GM19025 (cell line): Measurements from ENCODE around the gene MYO1D.
"Not testable (repeated sequence)": the region's sequence is repeated elsewhere in the genome, so short reads cannot be mapped to it uniquely, and the experiment has no call there.

Source experiments
- ATAC-seq: cut with Tn5 transposase; IDR thresholded peaks from one replicate; pipeline ENCODE4 v1.9.1; 2021; ENCODE audit warnings: mild to moderate bottlenecking, low read depth, moderate library complexity; ENCODE audit not compliant: unreplicated experiment

MYO1D gene

DNA sequence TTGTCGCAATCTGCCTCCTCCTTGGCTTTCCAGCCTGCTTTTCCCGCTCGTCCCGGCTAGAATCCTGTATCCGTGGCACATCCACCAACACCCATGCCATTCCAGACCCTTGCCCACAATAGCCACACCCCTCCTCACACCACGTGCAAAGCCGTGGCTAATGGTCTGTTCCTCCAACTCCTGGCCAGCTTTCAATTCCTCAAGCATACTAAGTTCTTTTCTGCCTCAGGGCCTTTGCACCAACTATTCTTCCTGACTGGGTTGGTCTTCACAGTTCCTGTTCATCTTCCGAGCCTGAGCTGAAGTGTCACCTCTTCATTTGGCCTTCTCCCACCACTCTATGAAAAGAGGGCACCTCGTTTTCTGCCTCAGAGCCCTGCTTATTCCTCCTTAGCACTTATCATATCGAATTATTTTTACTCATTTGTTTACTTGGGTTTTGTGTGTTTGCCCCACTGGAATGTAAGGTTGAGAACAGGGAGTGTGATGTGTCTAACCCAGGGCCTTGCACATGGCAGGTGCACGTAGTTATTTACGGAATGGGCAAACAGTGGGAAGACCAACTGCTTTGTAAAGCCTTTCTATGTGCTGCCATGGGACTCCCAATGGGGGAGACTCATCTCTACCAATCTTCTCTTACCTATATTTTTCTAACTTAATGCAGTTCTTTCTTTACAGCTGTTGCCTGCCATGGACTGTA, 321.2 kb downstream of the MYO1D start:
- no peak for ATAC-seq

DNA sequence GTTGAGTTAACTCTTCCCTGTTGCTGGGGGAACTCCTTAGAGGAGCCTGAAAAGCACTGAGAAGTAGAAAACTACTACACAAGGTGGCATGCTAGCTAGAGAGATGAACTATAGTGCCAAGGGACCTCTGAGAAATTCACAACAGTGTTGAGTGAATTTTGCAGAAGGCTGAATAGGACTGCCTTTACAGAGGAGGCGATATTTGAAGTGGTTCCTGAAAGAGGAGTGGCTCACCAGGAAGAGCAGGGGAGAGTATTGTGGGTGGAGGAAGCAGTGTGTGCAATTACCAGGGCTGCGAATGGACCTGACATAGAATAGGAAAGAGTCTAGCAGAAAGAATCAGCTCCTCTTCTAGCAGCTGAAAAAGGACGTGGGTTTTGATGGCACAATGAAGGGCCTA, 323.8 kb downstream of the MYO1D start:
- no peak for ATAC-seq

DNA sequence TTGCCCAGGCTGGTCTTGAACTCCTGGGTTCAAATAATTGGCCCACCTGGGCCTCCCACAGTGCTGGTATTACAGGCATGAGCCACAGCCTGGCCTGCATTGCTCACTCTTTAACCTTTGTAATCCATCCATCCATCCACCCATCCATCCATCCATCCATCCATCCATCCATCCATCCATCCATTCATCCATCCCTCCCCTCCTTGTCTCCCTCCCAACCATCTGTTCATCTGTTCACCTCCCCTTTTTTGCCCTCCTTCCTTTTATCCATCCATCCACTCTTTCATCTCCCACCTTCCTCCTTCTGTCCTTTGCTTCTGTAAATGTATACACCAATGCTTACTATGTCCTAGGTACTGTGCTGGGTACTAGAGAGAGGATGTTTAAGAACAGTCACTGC, 324.6 kb downstream of the MYO1D start:
- ATAC-seq: no peak

DNA sequence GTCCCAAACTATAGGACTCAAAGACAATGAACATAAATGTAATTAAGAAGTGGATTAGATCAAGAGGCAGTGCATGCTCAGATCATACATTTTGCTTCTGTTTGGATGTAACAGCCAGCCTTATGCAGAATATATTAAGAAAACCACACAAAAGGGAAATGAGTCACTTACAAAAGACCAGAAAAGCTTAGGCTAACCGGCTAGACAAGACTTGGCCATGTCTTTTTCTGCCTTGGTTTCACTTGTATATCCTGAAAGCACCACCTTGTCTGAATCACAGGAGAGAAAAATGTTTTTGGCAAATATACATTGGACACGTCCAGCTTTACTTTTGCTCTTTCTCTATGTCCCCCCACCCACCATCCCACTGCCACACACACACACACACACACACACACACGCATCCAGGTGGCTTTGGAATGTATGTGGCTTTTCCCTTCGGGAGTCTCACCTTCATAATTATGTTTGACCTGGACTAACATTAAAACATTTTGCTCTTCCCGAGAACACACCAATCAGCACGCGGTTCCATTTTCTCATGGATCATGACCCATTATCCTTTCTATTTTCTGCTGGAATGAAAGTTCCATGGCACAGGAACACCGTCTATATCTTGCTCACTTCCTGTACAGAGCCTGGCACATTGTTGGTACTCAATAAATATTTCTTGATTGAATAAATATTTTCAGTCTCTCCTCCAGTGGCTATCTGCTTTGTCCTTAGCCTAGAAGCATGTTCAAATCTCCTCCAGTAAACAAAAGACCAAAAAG, 325.6 kb downstream of the MYO1D start:
- peak; percentile 58 for ATAC-seq

DNA sequence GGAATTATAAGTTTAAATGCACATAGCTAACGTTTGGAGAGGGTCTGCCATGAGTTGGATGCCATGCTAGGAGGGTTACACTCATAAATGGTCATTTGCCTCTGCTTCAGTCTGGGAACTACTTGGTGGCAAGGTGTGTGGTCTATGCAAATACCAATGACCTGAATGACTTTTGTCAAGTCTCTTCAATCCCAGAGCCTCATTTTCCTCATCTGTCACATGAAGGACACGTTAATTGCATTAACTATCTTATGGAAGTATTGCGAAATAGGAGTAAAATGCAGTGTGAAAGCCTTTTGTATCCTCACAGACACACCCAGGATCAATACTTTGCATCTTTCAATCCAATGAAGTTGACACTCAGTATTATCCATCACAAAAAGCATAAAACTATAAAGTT, 327.4 kb downstream of the MYO1D start:
- ATAC-seq: no peak

DNA sequence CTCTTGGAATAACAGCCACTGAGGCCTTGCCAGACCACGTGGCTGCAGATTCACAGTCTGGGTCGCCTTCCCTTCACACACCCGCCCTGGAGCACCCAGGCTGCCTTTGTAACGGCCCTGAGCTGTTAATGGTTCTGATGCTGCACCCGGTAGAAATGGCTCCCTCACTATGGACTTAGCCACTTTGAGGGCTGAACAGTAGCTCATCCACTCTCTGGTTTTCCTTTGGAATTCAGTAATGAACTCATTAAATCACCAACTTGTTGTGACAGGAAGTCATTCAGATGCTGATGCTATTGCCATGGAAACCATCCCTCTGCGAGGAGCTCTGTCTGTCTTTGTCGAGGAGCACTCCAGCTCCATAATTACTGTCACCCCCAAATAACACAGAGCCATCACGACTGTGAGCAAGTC, 330.9 kb downstream of the MYO1D start:
- ATAC-seq: no peak

DNA sequence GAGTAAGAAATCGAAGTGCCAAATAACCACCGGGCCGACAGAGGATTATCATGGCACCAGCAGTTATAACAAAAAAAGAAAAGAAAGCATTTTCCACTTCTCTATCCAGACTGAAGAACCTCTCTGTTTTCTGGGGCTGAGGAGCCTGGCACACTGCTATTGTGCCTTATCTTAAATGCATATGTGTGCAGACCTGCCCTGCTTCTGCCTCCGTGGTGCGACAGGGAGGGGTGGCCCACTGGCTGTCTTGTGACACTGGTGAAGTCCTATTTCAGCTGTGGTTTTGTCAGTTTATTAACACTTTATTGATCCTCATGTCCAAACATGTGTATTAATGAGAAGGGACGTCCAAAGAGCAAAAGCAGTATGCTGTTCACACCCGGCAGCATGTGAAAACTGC, 334.7 kb downstream of the MYO1D start:
- no peak for ATAC-seq

DNA sequence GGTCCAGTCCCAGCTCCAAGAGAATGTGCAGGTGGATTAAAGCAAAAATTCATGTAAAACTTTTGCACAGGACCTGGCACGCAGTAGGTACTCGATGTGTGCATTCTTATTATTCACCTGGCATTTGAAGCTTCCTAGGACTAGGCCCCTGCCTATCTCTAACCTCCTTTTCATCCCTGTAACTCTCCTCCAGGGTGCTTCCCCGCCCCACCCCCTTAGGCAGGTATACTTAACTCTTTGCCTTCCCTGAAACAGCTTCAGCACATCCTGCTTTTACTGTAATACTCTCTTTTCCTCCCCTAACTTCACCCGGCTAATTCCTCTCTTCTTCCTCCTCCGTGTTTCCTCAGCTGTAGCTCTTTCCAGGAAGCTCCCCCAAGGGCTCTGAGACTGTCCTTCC, 335.3 kb downstream of the MYO1D start:
- no peak for ATAC-seq

DNA sequence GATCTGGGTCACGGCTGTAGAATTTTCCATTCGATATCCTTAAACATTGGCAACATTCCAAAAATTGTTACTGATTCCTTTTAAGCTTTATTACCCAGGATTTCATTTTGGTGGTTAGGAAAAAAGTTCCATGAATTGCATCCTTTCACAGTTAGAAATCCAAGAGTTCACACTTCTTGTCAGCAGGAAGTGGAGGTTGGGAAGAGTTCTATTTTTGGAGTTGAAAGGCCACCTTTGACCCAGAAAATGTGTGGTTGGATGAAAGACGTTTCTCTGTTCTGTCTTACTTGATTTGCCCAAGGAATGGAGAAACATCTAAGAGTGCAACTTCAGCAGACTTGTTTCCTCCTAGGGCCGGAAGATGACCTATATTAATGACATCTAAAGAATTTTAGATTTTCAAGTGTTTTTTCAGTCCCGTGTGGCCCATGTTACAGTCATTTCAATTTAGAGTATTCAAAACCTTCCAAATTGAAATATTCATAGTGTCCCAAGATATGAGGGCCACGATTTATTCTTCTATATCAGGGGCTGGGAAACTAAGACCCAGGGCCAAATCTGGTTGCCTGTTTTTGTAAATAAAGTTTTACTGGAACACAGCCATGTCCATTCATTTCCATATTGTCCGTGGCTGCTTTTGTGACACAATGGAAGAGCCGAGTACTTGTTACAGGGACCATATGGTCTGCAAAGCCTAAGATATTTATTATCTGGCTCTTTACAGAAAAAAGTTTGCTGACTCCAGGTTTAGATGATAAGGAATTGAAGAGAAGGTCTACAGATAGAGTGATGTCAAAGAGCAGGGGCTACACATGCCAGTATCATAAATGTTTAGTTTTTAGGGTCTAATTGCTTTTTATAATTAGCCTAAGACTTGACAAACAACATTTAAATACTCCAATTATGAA, 339.9 kb downstream of the MYO1D start:
- no peak for ATAC-seq

DNA sequence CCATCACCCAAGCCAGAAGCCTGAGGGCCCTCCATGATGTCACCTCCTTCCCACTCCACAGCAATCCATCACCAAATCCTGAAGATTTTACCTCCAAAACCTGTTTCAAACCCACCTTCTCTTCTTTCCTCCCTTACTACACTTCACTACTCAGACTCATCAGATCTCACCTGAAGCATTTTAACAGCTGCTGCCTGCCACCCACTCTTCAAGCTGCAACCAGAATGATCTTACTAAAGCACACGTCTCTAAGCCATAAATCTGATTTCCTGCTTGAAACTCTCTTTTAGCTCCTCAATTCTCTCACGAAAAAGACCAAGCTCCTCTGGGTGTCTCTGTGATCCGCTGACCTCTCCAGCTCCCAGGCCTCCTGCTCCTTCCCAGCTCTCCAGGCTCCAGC, 343.6 kb downstream of the MYO1D start:
- ATAC-seq: no peak

DNA sequence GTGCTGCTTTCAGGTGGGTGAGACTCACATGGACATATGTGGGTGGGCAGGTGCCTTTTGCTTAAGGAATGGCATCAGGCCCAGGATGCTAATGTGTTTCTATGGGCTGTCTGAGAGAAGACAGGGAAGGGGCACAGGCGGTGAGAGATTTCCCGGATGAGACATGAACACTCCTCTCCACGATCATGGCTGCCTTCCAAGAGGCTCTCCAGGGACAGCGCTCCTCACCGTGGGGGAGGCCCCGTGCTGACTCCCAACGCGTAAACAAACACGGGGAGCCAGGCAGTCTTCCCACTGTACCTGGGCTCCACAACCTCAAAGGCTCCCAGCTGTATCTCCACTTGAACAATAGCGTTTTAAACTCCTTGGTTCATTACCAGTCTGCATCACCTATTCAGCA, 347.3 kb downstream of the MYO1D start:
- no peak for ATAC-seq

DNA sequence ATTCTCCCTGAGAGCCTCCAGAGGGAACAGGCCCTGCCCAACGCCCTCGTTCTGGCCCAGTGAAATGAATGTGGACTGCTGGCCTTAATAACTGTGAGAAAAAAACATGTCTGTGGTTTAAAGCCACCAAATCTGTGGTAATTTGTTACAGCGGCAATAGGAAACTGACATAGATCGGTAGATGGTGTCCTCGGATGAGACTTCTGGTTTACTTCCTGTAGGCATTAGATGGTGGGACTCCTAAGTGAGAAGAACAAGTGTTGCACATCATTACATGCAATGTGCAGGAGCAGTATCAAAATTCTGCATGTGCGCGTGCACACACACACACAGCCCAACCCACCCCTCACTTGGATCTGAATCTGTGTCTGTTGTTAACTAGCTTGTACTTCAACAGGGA, 348.1 kb downstream of the MYO1D start:
- no peak for ATAC-seq

DNA sequence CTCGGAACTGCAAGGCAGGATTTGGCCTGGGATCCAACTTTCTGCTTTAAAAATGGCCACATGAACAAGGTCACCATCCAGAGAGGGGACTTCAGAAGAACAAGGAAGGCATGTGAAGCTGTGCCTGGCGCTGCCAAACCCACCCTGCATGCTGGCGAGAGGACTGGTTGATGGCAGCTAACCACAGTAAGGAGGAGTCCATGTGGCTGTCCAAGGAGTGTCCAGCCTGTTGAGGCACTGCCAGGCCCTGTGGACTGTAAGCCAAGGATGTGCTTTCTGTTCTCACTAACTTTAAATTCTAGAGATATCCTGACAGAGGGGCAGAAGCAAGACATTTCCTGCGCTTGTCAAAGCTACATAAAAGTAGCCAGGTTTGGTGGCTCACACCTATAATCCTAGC, 349.8 kb downstream of the MYO1D start:
- ATAC-seq: no peak

DNA sequence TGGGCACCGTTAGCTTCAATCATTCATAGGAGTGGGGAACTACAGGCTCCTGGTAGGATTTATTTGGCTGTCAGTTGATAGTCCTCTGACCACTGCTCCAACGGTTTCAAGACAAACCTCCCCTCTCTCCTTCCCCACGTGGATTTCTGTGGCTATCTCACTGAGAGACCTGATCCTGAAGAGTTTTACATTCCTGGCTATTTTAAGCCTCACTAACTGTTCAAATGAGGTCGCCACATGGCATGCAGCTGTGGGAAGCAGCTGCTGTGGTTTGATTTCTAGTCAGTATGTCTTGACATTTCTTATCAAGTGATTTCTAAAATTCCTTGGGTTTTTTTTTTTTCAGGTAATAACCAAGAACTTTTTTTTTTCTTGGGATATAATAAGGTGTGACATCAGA, 351.8 kb downstream of the MYO1D start:
- no peak for ATAC-seq

DNA sequence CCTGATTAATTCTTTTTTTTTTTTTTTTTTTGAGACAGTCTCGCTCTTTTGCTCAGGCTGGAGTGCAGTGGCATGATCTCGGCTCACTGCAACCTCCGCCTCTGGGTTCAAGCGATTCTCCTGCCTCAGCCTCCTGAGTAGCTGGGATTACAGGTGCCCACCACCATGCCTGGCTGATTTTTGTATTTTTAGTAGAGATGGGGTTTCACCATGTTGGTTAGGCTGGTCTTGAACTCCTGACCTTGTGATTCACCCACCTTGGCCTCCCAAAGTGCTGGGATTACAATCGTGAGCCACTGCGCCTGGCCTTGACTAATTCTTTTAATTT, 352.4 kb downstream of the MYO1D start:
- ATAC-seq: not testable (repeated sequence)

DNA sequence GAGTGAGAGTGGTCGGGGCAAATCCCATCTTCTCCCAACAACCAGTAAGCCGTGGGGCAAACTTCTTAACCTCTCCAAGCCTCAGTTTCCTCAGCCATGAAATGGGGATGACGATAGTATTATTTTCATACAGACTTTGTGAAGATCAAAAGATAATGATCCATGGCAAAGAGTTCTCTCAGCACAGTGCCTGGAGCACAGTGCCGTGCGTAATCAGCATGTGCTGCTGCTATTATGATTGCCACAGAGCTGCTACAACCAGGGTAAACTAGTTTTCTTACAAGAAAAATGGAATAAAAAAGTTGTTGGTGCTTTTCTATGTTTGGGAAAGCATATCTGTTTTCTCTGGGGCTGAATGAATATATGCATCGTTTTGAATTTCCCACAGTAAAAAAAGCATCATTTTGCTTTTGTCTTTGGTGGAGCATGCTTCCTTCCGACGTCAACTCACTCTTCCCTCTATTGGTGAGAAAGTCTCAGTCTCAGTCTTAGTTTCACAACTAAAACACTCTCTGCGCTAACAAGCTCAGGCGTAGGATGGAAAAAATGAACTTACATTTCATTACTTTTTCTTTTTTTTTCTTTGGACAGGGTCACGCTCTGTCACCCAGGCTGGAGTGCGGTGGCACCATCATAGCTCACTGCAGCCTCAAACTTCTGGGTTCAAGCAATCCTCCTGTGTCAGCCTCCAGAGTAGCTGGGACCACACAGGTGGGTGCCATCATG, 352.9 kb downstream of the MYO1D start:
- peak; percentile 45 for ATAC-seq

DNA sequence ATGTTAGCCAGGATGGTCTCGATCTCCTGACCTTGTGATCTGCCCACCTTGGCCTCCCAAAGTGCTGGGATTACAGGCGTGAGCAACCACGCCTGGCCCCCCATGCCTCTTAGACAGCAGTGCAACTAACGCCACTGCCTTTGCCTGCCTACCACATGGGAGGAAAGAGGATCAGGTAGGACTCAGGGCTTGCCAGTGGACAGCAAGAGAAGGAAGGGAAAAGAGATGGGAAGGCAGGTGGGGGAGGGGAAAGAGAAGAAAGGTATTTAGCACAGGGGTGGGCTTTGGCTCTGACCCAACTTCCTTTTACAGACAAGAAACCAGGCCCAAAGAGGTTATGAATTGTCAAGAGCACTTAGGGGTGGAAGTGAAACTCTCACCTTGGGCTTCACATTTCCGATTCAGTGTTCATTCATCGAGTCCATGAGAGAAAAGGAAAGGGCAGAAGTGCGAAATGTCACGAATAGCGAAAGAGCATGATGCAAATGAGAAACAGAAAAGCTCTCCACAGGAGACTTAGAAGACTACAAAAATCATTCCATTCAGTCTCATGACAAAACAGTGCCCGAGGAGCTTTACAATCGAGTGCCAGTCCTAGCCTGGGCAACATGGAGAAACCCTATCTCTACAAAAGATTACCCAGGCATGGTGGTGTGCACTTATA, 353.8 kb downstream of the MYO1D start:
- ATAC-seq: peak; percentile 46

DNA sequence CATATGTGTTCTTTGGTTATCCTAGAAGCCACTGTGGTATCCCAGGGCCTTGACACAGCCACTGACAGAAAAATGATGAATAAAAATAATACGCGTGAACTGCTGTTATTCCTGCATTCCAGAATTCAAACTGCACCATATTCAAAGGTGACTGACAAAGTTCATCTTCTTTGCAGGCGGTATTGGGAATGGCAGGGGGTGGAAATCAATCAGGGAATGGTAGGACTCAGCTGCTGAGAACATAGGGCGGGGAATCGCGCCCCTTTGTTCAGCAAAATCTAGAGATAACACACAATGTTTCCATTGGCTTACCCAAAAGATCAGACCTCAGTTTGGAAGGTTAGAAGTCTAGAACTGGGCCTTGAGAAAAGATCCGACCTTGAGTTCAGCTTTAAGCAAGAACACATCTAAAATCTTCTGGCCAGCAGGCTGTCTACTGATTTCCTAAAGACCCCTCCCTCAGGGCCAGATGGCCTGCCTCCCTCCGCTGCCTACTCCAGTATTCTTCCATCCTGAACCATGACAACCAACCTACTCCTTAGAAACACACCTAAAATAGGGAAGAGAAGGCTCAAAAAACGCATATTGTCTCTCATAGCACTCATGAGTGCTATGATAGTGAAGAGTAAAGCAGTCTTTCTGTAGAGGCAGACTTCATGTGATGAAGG, 356.1 kb downstream of the MYO1D start:
- ATAC-seq: no peak

DNA sequence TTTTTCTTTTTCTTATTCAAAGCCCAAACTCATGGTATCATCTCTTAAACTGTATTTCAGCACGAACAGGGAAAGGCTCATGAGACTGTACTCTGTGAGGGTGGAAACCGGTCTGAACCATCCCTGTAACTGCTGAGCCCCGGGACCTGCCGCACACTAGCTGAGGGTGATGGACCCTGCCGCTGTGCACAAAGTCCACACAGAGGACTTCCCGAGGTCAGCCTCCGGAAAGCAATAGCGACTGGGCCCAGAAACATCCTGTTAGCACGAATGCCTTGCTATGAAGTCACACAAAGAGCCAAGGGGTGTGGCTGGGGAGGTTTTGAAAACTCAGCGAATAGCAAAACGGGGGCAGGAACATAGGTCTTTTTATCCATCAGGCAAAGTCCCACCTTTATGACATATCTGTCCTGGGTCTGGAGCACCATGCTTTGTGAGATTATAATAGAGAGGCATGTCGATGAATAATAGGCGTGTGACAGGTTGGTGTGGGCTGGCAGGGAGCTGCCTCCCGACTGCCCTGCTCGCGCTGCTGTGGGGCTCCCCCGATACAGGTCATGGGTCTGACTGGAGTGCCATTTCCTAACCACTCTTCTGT, 356.7 kb downstream of the MYO1D start:
- ATAC-seq: no peak
